GM12878 (cell line): Measurements from ENCODE around the gene RAPGEF3. TPM values are rescaled to one million over a fixed set of nuclear protein-coding genes. Genes with fewer than 3 reads are reported as not detected.
A peak's percentile ranks its signal among the peaks of the same experiment; 100 is the strongest.

Experiments
- ATAC-seq: fragments of 200-7000 bp; cut with Tn5 transposase; 3 replicates; pipeline ENCODE4 v1.9.1; 2020; ENCODE audit warnings: mild to moderate bottlenecking, moderate library complexity
- BruUV-seq: library from RNA; stranded (reverse); fragments of 400-500 nt; replicated peaks from 2 replicates; lab custom pipeline; 2021; lab: Mats Ljungman, UMichigan
- CTCF ChIA-PET: fragments of 300-600 bp; sonication (Branson Sonifier 250); formaldehyde crosslinking; extraction: SDS; loops from one replicate; lab custom pipeline; 2021; ENCODE audit warnings: inconsistent platforms; lab: Yijun Ruan, JAX
- POLR2A ChIA-PET: fragments of 350-600 bp; formaldehyde crosslinking; extraction: SDS; loops from one replicate; lab custom pipeline; 2021; ENCODE audit warnings: inconsistent platforms; lab: Charles Lee
- RAD21 ChIA-PET: fragments of 300-600 bp; sonication (Branson Sonifier 250); formaldehyde crosslinking; loops from one replicate; lab custom pipeline; 2023; ENCODE audit warnings: antibody characterized with exemption; ENCODE audit not compliant: unreplicated experiment; lab: Charles Lee
- SMC1A ChIA-PET: fragments of 300-600 bp; sonication (Branson Sonifier 250); formaldehyde crosslinking; loops from one replicate; lab custom pipeline; 2023; ENCODE audit not compliant: unreplicated experiment, uncharacterized antibody; lab: Charles Lee
- DNase-seq: peaks from one replicate; pipeline ENCODE4 v3.0.0-alpha.2; 2011; ENCODE audit warnings: low read depth, low spot score
- FAIRE-seq: peaks from 3 replicates; lab custom pipeline; 2011; peaks lifted over from hg19 to GRCh38; lab: Jason Lieb, UNC
- H2AFZ ChIP-seq: 2 replicates; pipeline ENCODE4 v1.6.0; 2011; ENCODE audit warnings: low read depth, low read length, control low read depth; ENCODE audit not compliant: control insufficient read depth
- H3K27ac ChIP-seq: 2 replicates; pipeline ENCODE4 v1.5.1; 2011; ENCODE audit warnings: control low read depth; ENCODE audit not compliant: control insufficient read depth, insufficient read depth
- H3K27me3 ChIP-seq, 2 experiments: replicated peaks in 1 of 2; 2 replicates each; pipeline versions ENCODE4 v1.6.0 to v1.6.1; 2011; ENCODE audit warnings: low read length in 1 of 2; ENCODE audit not compliant: control insufficient read depth in 2 of 2, insufficient read depth in 2 of 2
- H3K36me3 ChIP-seq, 2 experiments: 2 replicates each; pipeline ENCODE4 v1.5.1; 2011; ENCODE audit warnings: low read length in 1 of 2; ENCODE audit not compliant: control insufficient read depth in 2 of 2, insufficient read depth in 2 of 2
- H3K4me1 ChIP-seq: 2 replicates; pipeline ENCODE4 v1.6.1; 2011; ENCODE audit warnings: mild to moderate bottlenecking, low read length, moderate library complexity, mixed read lengths; ENCODE audit not compliant: control insufficient read depth, insufficient read depth
- H3K4me2 ChIP-seq: 2 replicates; pipeline ENCODE4 v1.6.0; 2011; ENCODE audit warnings: control low read depth; ENCODE audit not compliant: control insufficient read depth, insufficient read depth
- H3K4me3 ChIP-seq: fragments of 200-600 bp; sonication (generic); 2 replicates; pipeline ENCODE4 v1.5.1; 2016
- H3K79me2 ChIP-seq: 2 replicates; pipeline ENCODE4 v1.6.0; 2011; ENCODE audit warnings: low read length; ENCODE audit not compliant: control insufficient read depth, insufficient read depth
- H3K9ac ChIP-seq: 2 replicates; pipeline ENCODE4 v1.8.0; 2011; ENCODE audit warnings: low read length, control low read depth, mixed read lengths; ENCODE audit not compliant: control insufficient read depth, insufficient read depth
- H3K9me3 ChIP-seq: replicated peaks from 3 replicates; pipeline ENCODE4 v1.5.1; 2011; ENCODE audit warnings: mild to moderate bottlenecking, low read length; ENCODE audit not compliant: control insufficient read depth, insufficient read depth
- H4K20me1 ChIP-seq: 2 replicates; pipeline ENCODE4 v1.6.0; 2011; ENCODE audit not compliant: control insufficient read depth, insufficient read depth
- BMI1 ChIP-seq: fragments of 450-650 bp; IDR thresholded peaks from 2 replicates; pipeline ENCODE4 v1.6.1; 2016; ENCODE audit warnings: mild to moderate bottlenecking, moderate library complexity, borderline replicate concordance
- CREM ChIP-seq: IDR thresholded peaks from 2 replicates; pipeline ENCODE4 v1.6.1; 2014; ENCODE audit warnings: antibody characterized with exemption, low read depth
- CUX1 ChIP-seq: IDR thresholded peaks from 2 replicates; pipeline ENCODE4 v1.6.1; 2012; ENCODE audit warnings: improper control_type of control experiment, low read depth, low read length; ENCODE audit not compliant: insufficient replicate concordance
- EP300 ChIP-seq, 2 experiments: fragments of 150-350 bp in 1 of 2; IDR thresholded peaks; 2 replicates each; pipeline ENCODE4 v1.6.1; 2011 to 2012; ENCODE audit warnings: low read depth in 2 of 2, low read length in 2 of 2, borderline replicate concordance in 1 of 2, improper control_type of control experiment in 1 of 2, inconsistent platforms in 1 of 2; ENCODE audit not compliant: control insufficient read depth in 1 of 2
- FOXK2 ChIP-seq: fragments of 450-650 bp; IDR thresholded peaks from 2 replicates; pipeline ENCODE4 v1.6.1; 2017; ENCODE audit warnings: mild to moderate bottlenecking, moderate library complexity
- HDGF ChIP-seq: fragments of 450-650 bp; IDR thresholded peaks from 2 replicates; pipeline ENCODE4 v1.6.1; 2016; ENCODE audit warnings: antibody characterized with exemption
- HSF1 ChIP-seq: fragments of 150-350 bp; IDR thresholded peaks from 2 replicates; pipeline ENCODE4 v1.6.1; 2014; ENCODE audit warnings: mild to moderate bottlenecking, low read depth, low read length
- IRF4 ChIP-seq: IDR thresholded peaks from 2 replicates; pipeline ENCODE4 v1.6.1; 2011; ENCODE audit warnings: low read depth, low read length
- KDM1A ChIP-seq: fragments of 200-600 bp; sonication (generic); IDR thresholded peaks from 2 replicates; pipeline ENCODE4 v1.6.1; 2016; ENCODE audit warnings: borderline replicate concordance
- NBN ChIP-seq: fragments of 450-650 bp; IDR thresholded peaks from 2 replicates; pipeline ENCODE4 v1.6.1; 2016
- NFIC ChIP-seq: IDR thresholded peaks from 2 replicates; pipeline ENCODE4 v1.6.1; 2012; ENCODE audit warnings: low read depth, mild to moderate bottlenecking, inconsistent platforms, low read length, moderate library complexity
- RELB ChIP-seq: fragments of 450-650 bp; IDR thresholded peaks from 2 replicates; pipeline ENCODE4 v1.6.1; 2017; ENCODE audit warnings: low read depth, mild to moderate bottlenecking, moderate library complexity
- STAT1 ChIP-seq: fragments of 450-650 bp; conservative IDR thresholded peaks from 2 replicates; pipeline ENCODE4 v1.6.1; 2014; ENCODE audit warnings: antibody characterized with exemption, mild to moderate bottlenecking
- TAF1 ChIP-seq: IDR thresholded peaks from 2 replicates; pipeline ENCODE4 v1.6.1; 2011; ENCODE audit warnings: mild to moderate bottlenecking, low read depth, low read length, borderline replicate concordance
- TCF7 ChIP-seq: IDR thresholded peaks from 2 replicates; pipeline ENCODE4 v1.6.1; 2014; ENCODE audit warnings: antibody characterized with exemption, borderline replicate concordance
- ZNF207 ChIP-seq: fragments of 450-650 bp; IDR thresholded peaks from 2 replicates; pipeline ENCODE4 v1.6.1; 2014; ENCODE audit warnings: antibody characterized with exemption, mild to moderate bottlenecking, borderline replicate concordance
- WGBS: methylation state at CpG from one replicate; pipeline ENCODE4 v1.1.6; 2016; ENCODE audit warnings: low lambda C conversion rate; ENCODE audit not compliant: insufficient replicate concordance, insufficient coverage; ENCODE audit errors: missing lambda C conversion rate; 5-methylcytosine and 5-hydroxymethylcytosine counted together
- in situ Hi-C: fragments of 300-500 bp; cut with MboI; formaldehyde crosslinking; loops from 9 replicates; pipeline ENCODE4 v1.14.3; 2018; ENCODE audit warnings: mixed read lengths
- intact Hi-C: fragments of 100-400 bp; cut with micrococcal nuclease; formaldehyde crosslinking; loops from one replicate; pipeline ENCODE4 v1.14.2; 2022; ENCODE audit not compliant: unreplicated experiment
- polyA plus RNA-seq, 11 experiments: library from polyadenylated mRNA; depleted of rRNA in 4 of 11; unstranded in 6 of 11; stranded (reverse) in 5 of 11; fragments of >200 nt; fragmentation: Nextera tagmentation in 4 of 11; fragmentation: Illumina TruSeq in 1 of 11; extraction: Ambion mirVana in 4 of 11; extraction: Trizol in 1 of 11; gene quantifications; 1 replicate in 1 of 11; 2 replicates in 10 of 11; pipeline versions ENCODE4 v1.2.1 to v1.2.3, GENCODE V29; 2011 to 2016; ENCODE audit warnings: inconsistent platforms in 2 of 11, missing spikeins in 2 of 11, low read depth in 1 of 11
- total RNA-seq, 4 experiments: library from RNA; depleted of rRNA in 3 of 4; stranded (reverse); fragments of >200 nt in 3 of 4; fragmentation: Illumina TruSeq in 1 of 4; extraction: Trizol in 1 of 4; gene quantifications; 2 replicates each; pipeline versions ENCODE4 v1.2.1 to v1.2.3, GENCODE V29; 2013 to 2021

RAPGEF3 gene
- total and polyA plus RNA-seq, 10 of the 15 experiments (the other 5 are each of a cell fraction or from before 2014, with no cell fraction given) = 0.02 to 0.92 (median 0.31) TPM; not detected in 2

GRCh38 chr12:47757840-47758583 lies 668 bp downstream of the RAPGEF3 start:
- Histone ChIP-seq H3K4me2 (peak overlapping the region; percentile 97), H3K27me3 (no peaks in the 10 kb centered on the region), H3K4me3 (no peak overlapping the region), H3K27ac (no peak overlapping the region), H3K79me2 (no peaks in the 10 kb centered on the region), H3K4me1 (peaks cover 46% of the 10 kb centered on the region), H2AFZ (no peak overlapping the region), H4K20me1 (no peaks in the 10 kb centered on the region), H3K36me3 (no peaks in the 10 kb centered on the region), H3K9me3 (no peaks in the 10 kb centered on the region), H3K9ac (no peak overlapping the region)
- FAIRE-seq (no peak), ATAC-seq (no peak), DNase-seq (no peak)
- SMC1A ChIA-PET = interaction anchor here (0.6 to 12.2 kb wide), 9 partner anchors 10 to 344 kb away, joined by 3 to 277 read pairs (median 4); no protein-coding TSS in a partner anchor
- RAD21 ChIA-PET = interaction anchor here (1.3 to 12.6 kb wide), 5 partner anchors 11 to 127 kb away, joined by 3 to 237 read pairs (median 10); partner anchors contain the start of genes RPAP3 and SLC48A1
- BruUV-seq = no TSS peak
- CTCF ChIA-PET = interaction anchor here (1.0 to 14.5 kb wide), 11 partner anchors 11 to 439 kb away, joined by 3 to 507 read pairs (median 17); partner anchors contain the start of genes RPAP3 and SLC48A1
- POLR2A ChIA-PET = interaction anchor here (0.7 to 1.4 kb wide), 4 partner anchors 13 to 50 kb away, joined by 3 to 6 read pairs (median 4); no protein-coding TSS in a partner anchor
- WGBS = 71% methylated on average over 17 of the region's 20 CpGs
- in situ Hi-C loops = no loop called here
- intact Hi-C loops = no loop called here
- no peak for TF ChIP-seq CUX1
- TF ChIP-seq NBN = no peak
- no peak for TF ChIP-seq RELB
- no peak for TF ChIP-seq STAT1
- no peak for TF ChIP-seq NFIC
- no peak for TF ChIP-seq CREM
- no peak for TF ChIP-seq ZNF207
- TF ChIP-seq FOXK2 = no peak
- no peak for TF ChIP-seq IRF4
- no peak for TF ChIP-seq KDM1A
- no peak for TF ChIP-seq EP300 (IDR thresholded peaks at IDR 0.05; ENCODE audit: borderline replicate concordance in 1 of 2, control insufficient read depth in 1 of 2, low read depth in 2 of 2, low read length in 2 of 2)
- TF ChIP-seq TAF1 = no peak
- TF ChIP-seq BMI1 = no peak
- TF ChIP-seq HSF1 = no peak
- no peak for TF ChIP-seq TCF7
- no peak for TF ChIP-seq HDGF
